GM18951 (cell line): ENCODE data around the gene OPRL1.

Experiments
- POLR2A ChIP-seq: IDR thresholded peaks from 4 replicates; pipeline ENCODE4 v1.6.1; 2011; ENCODE audit warnings: mild to moderate bottlenecking; ENCODE audit not compliant: insufficient read length, insufficient read depth; ENCODE audit errors: extremely low read depth
- in situ Hi-C: fragments of 300-500 bp; cut with MboI; formaldehyde crosslinking; loops from one replicate; pipeline ENCODE4 v1.12.0; 2022; ENCODE audit warnings: low sequenced_read_pairs, mixed read lengths, inconsistent platforms; ENCODE audit not compliant: unreplicated experiment

The OPRL1 gene

DNA sequence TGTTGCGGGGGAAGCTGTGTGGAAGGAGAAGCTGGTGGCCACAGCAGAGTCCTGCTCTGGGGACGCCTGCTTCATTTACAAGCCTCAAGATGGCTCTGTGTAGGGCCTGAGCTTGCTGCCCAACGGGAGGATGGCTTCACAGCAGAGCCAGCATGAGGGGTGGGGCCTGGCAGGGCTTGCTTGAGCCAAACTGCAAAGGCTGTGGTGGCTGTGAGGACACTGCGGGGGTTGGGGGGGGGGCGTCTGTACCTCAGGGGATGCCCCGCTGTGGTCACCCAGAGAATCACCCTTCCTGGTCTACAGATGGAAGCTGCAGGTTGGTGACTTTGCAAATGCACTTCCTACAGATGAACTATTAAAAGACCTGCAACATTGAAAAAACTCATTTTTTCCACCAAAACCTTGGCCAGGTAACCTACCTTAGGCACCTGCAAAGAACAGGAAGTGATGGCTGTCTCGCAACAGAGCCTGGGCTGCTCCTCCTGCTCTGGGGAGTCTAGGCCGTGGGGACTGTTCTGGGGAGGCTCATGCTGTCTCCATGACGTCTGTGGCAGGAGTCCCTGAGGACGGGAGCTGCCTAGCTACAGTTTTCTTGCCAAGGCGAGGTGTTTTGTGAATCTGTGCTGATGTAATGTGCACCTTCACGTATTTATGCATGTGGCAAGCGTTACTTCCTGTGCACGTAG, 20.1 kb downstream of the OPRL1 start:
- TF ChIP-seq POLR2A = no peak
- in situ Hi-C loops = no loop called here

DNA sequence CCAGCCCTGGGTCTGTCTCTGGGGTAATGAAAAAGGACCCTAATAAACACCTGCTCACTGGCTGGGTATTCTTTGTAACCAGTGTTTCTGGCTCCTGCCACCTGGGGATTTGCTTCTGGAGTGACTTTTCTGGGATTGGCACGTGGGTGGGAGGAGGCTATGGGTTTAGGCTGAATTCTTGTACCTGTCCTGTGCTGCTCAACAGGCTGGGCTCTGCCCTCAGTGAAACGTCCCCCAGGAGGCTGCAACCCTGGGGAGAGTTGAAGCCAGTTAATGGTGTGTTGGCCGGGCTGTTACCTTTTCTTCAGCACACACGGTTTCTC, 20.6 kb downstream of the OPRL1 start:
- in situ Hi-C loops = no loop called here
- TF ChIP-seq POLR2A = no peak

DNA sequence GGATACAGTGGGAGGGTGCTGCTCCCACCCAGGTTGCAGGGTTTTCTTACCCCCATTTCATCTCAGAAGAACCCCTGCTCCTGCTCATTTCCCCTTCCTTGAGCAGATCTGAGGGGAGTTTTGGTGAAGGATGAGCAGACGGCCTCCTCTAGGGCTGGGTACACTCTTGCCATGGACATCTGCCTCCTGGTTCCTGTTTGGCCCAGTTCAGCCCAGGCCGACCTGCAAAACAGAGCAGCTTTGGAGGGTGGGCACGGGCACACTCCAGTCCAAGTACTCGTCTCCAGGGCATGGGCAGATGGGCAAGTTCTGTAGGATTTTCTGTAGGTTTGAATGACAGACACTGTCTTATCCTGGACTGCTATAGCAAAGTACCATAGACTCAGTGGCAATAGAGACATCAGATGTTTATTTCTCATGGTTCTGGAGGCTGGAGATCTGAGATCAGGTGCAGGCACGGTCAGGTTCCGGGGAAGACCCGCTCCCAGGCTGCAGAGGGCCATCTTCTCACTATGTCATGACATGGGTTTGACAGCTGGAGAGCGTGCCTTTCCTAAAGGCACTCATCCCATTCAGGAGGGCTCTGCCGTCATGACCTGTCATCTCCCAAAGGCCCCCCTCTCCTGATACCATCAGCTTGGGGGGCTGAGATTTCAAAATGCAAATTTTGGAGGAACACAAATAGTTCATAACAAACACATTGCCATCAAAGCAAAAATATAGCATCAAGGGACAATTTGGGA, 21.2 kb downstream of the OPRL1 start:
- in situ Hi-C loops = no loop called here
- no peak for TF ChIP-seq POLR2A

DNA sequence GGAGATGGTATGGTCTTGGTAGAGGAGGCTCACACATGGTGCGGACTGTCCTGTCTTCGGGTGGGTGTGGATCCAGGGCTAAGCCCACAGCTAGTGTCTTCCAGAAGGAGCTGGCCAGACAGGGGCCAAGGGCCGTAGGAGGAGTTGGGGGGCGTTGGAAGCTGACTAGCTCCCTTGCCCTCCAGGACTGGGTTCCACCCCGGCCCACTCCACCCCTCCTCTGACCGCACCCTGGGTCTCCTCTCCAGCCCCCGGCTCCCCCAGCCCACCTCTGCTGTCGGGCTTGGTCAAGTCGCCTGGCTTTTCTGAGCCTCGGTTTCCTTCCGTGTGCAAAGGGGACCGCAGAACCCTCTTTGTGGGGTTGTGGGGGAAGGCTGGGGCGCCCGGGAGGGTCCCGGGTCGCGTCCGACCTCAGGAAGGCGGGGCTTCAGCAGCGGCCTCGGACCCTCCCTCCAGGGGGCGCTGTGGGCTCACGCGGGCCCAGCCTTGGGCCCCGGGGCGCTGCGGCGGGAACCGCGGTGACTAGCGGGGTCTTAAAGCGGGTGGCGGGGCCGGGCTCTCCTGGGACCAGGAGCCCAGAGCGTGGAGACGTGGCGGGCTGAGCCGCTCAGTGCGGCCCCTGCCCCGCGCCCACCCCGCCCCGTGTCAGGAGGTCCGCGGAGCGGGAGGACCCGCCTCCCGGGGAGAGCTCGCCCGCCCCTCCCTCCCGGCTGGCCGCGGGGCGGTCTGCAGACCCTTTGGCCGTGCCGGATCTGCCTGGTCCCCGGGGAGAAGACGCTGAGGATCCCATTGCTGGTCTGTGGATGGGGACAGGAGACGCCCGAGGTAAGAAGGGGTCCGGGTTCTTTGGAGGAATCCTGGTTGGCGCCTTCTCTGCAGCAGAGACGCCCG, 22.1 kb downstream of the OPRL1 start:
- in situ Hi-C loops = no loop called here
- no peak for TF ChIP-seq POLR2A

DNA sequence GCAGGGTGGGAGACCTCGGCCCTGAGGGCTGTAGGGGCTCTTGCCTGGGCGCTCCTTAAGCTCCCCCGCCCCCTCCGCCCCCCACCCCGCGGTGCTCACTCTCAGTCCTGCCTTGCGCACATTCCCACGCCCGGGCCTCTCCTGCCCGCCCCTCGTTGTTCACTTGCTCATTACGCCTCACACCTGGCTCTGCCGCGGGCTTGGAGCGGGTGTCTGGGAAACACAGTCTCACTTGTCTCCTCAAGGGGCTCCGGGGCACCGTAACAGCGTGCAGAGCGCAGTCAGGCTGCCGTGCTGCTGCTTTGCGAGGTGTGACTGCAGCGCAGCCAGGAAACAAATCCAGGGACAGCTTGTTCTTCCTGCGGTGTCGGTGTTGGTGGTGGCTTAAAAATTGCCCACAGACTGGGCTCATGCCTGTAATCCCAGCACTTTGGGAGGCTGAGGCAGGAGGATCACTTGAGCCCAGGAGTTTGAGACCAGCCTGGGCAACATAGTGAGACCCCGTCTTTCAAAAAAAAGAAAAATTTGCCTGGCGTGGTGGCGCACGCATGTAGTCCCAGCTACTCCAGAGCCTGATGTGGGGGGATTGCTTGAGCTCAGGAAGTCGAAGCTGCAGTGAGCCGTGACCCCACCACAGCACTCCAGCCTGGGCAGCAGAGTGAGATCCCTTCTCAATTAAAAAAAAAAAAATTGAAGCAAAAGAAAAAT, 22.9 kb downstream of the OPRL1 start:
- in situ Hi-C loops = no loop called here
- TF ChIP-seq POLR2A = no peak

DNA sequence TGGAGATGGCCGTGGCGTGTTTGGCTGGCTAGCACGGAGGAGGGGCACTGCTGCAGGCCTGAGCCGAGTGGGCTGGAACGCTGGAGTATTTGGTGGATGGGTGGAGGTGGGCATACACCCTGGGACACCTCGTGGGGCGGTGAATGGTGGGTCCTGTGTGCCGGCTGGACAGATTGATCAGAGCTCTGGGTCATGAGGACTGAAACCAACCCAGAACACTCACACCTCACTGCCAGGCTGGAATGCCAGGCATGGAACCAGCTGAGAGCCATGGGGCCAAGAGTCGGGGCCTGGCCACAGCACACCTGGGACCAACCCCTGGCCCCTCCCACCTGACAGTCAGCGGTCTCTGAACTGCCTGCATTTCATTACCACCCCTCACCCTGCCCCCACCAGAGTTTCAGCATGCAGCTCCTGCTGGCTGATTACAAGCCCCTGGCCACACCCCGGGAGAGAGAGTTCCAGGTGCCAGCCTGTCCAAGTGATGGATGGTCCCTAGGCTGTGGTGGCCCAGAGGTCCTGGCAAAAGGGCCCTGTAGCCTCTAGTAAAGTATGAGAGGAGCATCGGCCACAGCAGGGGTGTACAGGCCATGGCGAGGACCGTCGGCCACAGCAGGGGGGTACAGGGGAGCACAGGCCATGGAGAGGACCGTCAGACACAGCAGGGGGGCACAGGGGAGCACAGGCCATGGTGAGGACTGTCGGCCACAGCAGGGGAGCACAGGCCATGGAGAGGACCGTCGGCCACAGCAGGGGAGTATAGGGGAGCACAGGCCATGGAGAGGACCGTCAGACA, 24.2 kb downstream of the OPRL1 start:
- in situ Hi-C loops = no loop called here
- no peak for TF ChIP-seq POLR2A

DNA sequence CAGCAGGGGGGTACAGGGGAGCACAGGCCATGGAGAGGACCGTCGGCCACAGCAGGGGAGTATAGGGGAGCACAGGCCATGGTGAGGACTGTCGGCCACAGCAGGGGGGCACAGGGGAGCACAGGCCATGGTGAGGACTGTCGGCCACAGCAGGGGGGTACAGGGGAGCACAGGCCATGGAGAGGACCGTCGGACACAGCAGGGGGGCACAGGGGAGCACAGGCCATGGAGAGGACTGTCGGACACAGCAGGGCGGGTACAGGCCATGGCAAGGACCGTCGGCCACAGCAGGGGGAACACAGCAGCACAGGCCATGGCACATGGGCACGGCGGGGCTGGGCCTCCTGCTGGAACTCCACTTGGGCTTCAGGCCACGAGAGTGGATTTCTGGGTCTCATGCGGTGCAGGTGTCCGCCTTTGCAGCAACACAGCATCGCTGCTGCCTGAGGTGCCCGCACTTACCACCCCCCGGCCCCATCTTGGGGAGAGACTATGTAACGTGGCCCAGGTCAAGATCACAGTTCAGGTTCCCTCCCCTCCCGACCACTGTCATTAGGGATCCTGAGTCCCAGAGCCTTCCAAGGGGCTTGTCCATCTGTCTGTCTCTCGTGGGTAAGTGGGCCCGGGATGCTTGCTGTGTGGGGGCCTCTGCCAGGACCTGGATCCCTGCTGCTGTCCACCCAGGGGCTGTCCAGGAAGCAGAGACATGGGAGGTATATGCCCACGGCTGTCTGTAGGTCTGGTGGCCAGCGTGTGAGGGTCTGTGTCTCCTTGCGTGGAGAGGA, 25.0 kb downstream of the OPRL1 start:
- no peak for TF ChIP-seq POLR2A
- in situ Hi-C loops = no loop called here

DNA sequence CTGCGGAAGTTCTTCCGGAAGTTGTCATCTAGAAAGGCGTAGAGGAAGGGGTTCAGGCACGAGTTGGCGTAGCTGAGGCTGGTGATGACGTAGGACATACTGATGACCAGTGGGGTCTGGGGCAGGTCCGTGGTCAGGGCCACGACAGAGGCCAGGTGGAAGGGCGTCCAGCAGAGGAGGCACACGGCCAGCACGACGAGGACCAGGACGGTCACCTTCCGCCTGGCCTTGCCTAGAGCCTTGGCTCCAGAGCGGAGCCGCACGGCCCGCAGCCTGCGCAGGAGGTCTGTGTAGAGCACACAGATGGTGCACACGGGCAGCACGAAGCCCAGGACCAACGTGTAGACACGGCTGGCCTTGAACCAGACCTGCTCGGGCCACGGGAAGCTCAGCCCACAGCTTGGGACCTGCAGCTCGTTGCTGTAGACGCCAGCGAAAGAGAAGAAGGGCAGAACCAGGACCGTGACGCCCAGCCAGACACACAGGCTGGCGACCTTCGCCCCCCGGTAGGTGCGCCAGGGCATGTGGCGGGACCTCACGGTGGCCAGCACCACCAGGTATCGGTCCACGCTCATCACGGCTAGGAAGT, 26.1 kb downstream of the OPRL1 start:
- TF ChIP-seq POLR2A = no peak
- in situ Hi-C loops = no loop called here

DNA sequence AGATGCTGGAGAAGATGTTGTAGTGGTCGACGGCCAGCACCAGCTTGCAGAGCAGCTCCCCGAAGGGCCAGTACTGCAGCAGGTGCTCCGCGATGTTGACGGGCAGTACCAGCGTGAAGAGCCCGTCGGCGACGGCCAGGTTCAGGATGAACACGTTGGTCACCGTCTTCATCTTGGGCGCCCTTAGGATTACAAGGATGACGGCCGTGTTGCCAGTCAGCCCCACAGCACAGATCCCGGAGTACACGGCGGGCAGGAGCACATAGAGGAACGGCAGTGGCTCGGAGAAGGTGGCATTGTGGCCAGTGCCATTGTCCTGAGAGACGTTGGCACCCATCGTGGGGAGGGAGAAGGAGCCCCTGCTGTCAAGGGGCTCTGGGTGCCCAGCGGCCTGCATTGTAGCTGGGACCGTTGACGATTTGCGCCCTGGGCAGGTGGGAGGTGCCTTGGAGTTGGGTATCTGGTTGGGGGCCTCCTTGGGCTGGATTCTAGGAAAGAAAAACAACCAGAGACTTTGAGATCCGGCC, 26.6 kb downstream of the OPRL1 start:
- in situ Hi-C loops = no loop called here
- no peak for TF ChIP-seq POLR2A

DNA sequence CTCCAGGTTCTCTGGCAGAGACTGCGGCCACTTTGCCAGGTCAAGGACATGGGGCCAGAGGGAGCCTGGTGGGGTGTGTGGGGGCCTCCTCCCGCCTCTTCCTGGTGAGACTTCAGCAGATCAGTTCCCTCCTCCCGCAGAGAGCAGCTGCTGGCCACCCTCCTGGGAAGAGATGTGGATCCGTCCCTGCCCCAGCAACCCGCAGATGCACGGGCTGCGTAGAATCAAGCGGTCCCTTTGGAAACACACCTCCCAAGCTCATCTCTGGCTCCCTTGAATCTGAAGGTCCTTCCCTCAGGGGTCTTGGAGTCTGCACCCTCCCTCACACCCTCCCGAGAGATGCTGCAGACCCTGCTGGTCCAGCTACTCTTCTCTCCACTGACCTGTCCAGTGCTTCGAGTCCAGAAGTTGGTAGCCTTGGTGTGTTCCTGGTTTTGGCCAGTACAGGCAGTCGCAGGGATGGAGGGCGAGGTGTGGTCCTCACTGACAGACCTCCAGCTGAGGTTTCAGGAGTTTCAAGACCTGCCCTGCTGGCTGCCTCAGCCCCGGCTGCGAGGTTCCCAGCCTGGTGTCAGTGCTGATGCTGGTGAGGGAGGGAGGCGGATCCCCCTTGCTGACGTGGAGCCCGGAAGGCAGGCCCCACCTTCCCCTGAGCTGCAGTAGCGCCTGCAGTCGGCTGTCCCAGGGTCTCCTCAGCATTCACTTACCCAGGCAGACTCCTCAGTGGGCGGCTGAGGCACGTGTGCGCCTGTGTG, 27.3 kb downstream of the OPRL1 start, which contains the start of gene NPBWR2:
TSS of gene NPBWR2 (minus strand) at position 585 of the 755 bp plus-strand sequence. CDS start 734 bp downstream, outside the sequence.
- in situ Hi-C loops = no loop called here
- no peak for TF ChIP-seq POLR2A
